Prostate gland (tissue), 2 donors: ENCODE results near the gene BPIFA2. TPM values are rescaled to one million over a fixed set of nuclear protein-coding genes. Genes with fewer than 3 reads are reported as not detected.
A peak's percentile ranks its signal among the peaks of the same experiment; 100 is the strongest.

ENCODE experiments used
- DNase-seq: peaks from one replicate; pipeline ENCODE4 v3.0.0-alpha.2; 2019; ENCODE audit warnings: low spot score
- H3K27ac ChIP-seq, 2 donors: fragments of 200-600 bp; sonication (generic); 2 replicates each; pipeline ENCODE4 v1.5.1; 2017 to 2019
- H3K27me3 ChIP-seq: fragments of 200-600 bp; sonication (generic); replicated peaks from 2 replicates; pipeline ENCODE4 v1.5.1; 2019; ENCODE audit not compliant: insufficient read depth
- H3K36me3 ChIP-seq, 2 donors: fragments of 200-600 bp; sonication (generic); 1 replicate in 1 of 2; 2 replicates in 1 of 2; pipeline versions ENCODE4 v1.5.1 to v1.8.1; 2017 to 2019
- H3K4me1 ChIP-seq: fragments of 200-600 bp; sonication (generic); replicated peaks from 2 replicates; pipeline ENCODE4 v1.5.1; 2019
- H3K4me3 ChIP-seq, 2 donors: fragments of 200-600 bp; sonication (generic); 2 replicates each; pipeline ENCODE4 v1.5.1; 2017 to 2019
- H3K9me3 ChIP-seq: fragments of 200-600 bp; sonication (generic); 2 replicates; pipeline ENCODE4 v1.5.1; 2017
- CTCF ChIP-seq, 4 experiments: fragments of 200-600 bp in 2 of 4; fragments of 450-650 bp in 2 of 4; sonication (generic) in 2 of 4; IDR thresholded peaks; 1 replicate in 3 of 4; 2 replicates in 1 of 4; pipeline ENCODE4 v1.5.1; 2016 to 2019; ENCODE audit warnings: antibody characterized with exemption in 4 of 4, mild to moderate bottlenecking in 2 of 4, moderate library complexity in 2 of 4
- POLR2A ChIP-seq: fragments of 450-650 bp; IDR thresholded peaks from one replicate; pipeline ENCODE4 v1.6.1; 2016; ENCODE audit warnings: antibody characterized with exemption, mild to moderate bottlenecking
- POLR2AphosphoS5 ChIP-seq: sonication (generic); formaldehyde crosslinking; IDR thresholded peaks from one replicate; pipeline ENCODE4 v1.6.1; 2017; ENCODE audit warnings: antibody characterized with exemption
- WGBS: methylation state at CpG from one replicate; pipeline ENCODE4 v1.1.5; 2018; 5-methylcytosine and 5-hydroxymethylcytosine counted together
- intact Hi-C: fragments of 100-400 bp; cut with DNase I; formaldehyde crosslinking; loops from one replicate; pipeline ENCODE4 v1.14.2; 2022
- total RNA-seq, 2 donors: library from RNA; depleted of rRNA; stranded (reverse); fragments of >200 nt; gene quantifications; one replicate each; pipeline ENCODE4 v1.1.0, GENCODE V29; 2016

Gene BPIFA2
- total RNA-seq, 2 donors from 2014 or later: not detected

GRCh38 chr20:33169176-33169794 is 1.3 kb downstream of the BPIFA2 start:
- Histone ChIP-seq H3K4me3 (no peak overlapping the region), H3K27ac (no peak overlapping the region), H3K9me3 (no peaks in the 10 kb centered on the region), H3K4me1 (no peaks in the 10 kb centered on the region), H3K36me3 (no peaks in the 10 kb centered on the region), H3K27me3 (no peaks in the 10 kb centered on the region)
- TF ChIP-seq CTCF (IDR thresholded peaks at IDR 0.05) (peak in 1 of 4 experiments; percentile 59), POLR2A (no peak), POLR2AphosphoS5 (no peak)
- 50% methylated on average over 8 of the region's 8 CpGs for WGBS
- intact Hi-C loops: no loop called here
- DNase-seq: no peak

GRCh38 chr20:33172781-33173180 is 4.8 kb downstream of the BPIFA2 start:
- no peak overlapping the region for H3K27ac ChIP-seq
- H3K4me1 ChIP-seq: no peaks in the 10 kb centered on the region
- WGBS: 47% methylated on average over 7 of the region's 7 CpGs
- intact Hi-C loops: no loop called here
- TF ChIP-seq POLR2AphosphoS5 (no peak), CTCF (IDR thresholded peaks at IDR 0.05) (no peak), POLR2A (no peak)
- H3K27me3 ChIP-seq: no peaks in the 10 kb centered on the region
- no peaks in the 10 kb centered on the region for H3K36me3 ChIP-seq
- no peak for DNase-seq
- no peaks in the 10 kb centered on the region for H3K9me3 ChIP-seq
- H3K4me3 ChIP-seq: no peak overlapping the region

DNA sequence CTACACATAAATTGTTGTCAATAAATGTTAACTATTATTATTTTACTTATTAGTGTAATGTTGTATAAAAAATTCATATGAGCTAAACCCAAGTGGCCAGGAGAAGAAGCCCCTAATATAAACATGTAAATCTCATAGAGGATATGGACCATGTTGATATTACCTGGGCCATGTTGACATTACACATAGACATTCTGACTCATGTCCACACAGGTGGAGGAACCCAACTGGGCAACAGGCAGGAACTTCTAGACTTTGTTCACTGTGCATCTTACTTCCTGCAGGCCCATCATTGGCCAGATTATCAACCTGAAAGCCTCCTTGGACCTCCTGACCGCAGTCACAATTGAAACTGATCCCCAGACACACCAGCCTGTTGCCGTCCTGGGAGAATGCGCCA is 7.2 kb downstream of the BPIFA2 start:
- no peak overlapping the region for H3K4me3 ChIP-seq
- intact Hi-C loops: no loop called here
- 90% methylated on average over 3 of the region's 3 CpGs for WGBS
- no peaks in the 10 kb centered on the region for H3K9me3 ChIP-seq
- no peak for TF ChIP-seq POLR2A
- no peak for TF ChIP-seq POLR2AphosphoS5
- TF ChIP-seq CTCF (IDR thresholded peaks at IDR 0.05): no peak
- no peak for DNase-seq
- no peaks in the 10 kb centered on the region for H3K36me3 ChIP-seq
- no peaks in the 10 kb centered on the region for H3K4me1 ChIP-seq
- H3K27ac ChIP-seq: no peak overlapping the region
- no peaks in the 10 kb centered on the region for H3K27me3 ChIP-seq

DNA sequence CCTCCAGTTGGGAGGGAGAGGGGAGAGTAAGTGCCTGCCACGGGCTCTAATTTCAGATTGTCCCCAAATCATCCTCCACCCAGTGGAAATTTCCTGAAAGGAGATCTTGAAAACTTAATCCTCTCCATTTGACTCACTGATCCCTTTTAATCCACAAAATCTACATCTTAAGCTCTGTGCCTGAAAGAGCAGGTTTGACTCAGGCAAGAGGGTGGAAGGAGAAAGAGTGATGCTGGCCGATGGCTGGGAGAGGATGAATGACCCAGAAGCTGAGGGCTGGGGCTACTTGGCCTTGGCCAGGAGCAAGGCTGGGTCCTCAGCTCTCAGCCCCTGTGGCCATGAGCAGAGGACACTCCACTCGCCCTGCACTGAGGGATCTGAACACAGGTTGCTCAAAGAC is 8.1 kb downstream of the BPIFA2 start:
- no peaks in the 10 kb centered on the region for H3K36me3 ChIP-seq
- H3K9me3 ChIP-seq: no peaks in the 10 kb centered on the region
- no peaks in the 10 kb centered on the region for H3K4me1 ChIP-seq
- intact Hi-C loops: no loop called here
- no peaks in the 10 kb centered on the region for H3K27me3 ChIP-seq
- TF ChIP-seq CTCF (IDR thresholded peaks at IDR 0.05) (no peak), POLR2A (no peak), POLR2AphosphoS5 (no peak)
- H3K4me3 ChIP-seq: no peak overlapping the region
- DNase-seq: no peak
- 84% methylated on average over 3 of the region's 3 CpGs for WGBS
- H3K27ac ChIP-seq: no peak overlapping the region

- DNase-seq: no peak
- Histone ChIP-seq H3K9me3 (no peaks in the 10 kb centered on the region), H3K4me1 (no peaks in the 10 kb centered on the region), H3K4me3 (no peak overlapping the region), H3K27ac (no peak overlapping the region), H3K27me3 (no peaks in the 10 kb centered on the region), H3K36me3 (no peaks in the 10 kb centered on the region)
- no peak for TF ChIP-seq CTCF (IDR thresholded peaks at IDR 0.05)
- no peak for TF ChIP-seq POLR2A
- no peak for TF ChIP-seq POLR2AphosphoS5
- intact Hi-C loops: no loop called here
- 59% methylated on average over 9 of the region's 9 CpGs for WGBS
Observed at GRCh38 chr20:33177866-33178265, 9.9 kb downstream of the BPIFA2 start.
